GM18502 (cell line): ENCODE data around the gene OPA3.

Experiments
- ATAC-seq: cut with Tn5 transposase; IDR thresholded peaks from one replicate; pipeline ENCODE4 v1.9.1; 2021; ENCODE audit warnings: mild to moderate bottlenecking; ENCODE audit not compliant: unreplicated experiment, poor library complexity

OPA3 gene

DNA sequence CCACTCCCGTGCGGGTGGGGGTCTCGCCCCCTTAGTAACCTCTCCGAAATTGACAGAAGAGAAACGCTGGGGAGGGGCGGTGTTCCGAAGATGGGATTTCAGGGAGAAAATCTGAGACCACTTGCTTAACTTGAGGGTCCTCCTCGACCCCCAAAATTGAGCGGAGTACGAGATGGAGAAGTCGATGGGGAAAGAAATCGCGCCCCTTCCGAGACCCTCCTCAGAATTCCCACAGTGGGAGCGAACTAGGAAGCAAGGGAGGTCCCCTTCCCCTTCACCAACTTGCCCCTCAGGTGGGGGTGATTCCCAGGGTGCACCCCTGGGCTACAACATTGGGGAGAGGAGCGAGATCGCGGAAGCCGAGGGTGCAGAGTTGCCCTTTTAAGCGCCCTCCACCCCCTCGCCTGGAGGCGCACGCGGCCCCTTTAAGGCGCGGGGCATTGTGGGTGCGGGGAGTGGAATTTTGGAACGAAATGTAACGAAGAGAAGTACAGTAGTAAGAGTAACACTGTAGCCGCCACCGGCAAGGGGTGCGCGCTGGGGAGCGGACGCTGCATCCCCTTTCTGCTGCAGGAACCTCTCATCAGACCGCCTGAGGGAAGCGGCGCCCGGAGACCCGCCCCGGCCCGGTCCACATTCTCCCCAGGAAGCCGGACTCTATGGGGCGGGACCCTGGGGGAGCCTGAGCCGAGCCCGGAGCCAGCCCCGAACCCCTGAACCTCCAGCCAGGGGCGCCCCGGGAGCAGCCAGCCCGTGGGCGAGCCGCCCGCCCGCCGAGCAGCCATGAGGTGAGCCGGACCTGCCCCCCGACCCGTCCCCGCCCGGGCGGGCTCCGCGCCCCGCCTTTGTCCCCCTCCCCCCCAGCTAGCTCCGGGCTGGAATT, 77.4 kb downstream of the OPA3 start, which contains the start of gene VASP:
VASP (plus strand) TSS at position 491 of the 883 bp plus-strand sequence; CDS start at position 784, 293 bp downstream.
- peak; percentile 36 for ATAC-seq

DNA sequence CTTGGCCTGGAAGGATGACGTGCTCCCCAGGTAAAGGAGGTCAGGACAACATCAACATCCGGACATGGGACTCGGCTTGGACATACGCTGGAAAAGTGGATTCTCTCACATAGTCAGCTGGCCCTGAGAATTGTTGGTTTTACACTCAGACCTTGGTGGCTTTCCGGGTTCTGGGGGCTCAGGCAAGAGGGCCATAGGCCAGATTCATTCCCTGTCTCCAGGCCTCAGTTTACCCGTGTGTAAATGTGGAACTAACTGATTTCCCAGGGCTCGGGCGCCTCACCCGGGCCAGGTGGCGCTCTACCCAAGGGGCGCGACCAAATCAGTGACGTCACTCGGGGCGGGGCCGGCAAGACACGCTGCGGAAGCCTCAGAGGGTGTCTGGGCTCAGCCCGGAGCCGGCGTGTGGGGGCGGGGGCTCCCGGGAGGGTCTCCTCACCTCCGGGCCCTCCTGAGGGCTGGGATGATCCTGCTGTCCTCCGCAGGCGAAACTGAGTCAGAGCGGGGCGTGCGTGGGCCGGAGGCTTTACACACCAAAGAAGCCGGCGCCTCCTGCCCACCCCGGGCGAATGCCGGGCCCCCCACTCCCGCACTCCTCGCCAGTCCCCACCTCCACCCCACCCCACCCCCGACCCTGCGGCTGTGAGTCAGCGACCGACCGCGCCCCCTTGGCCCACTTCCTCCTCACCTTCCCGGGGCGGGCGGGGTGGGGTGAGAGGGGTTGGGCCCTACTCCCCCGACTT, 78.2 kb downstream of the OPA3 start:
- peak; percentile 68 for ATAC-seq

DNA sequence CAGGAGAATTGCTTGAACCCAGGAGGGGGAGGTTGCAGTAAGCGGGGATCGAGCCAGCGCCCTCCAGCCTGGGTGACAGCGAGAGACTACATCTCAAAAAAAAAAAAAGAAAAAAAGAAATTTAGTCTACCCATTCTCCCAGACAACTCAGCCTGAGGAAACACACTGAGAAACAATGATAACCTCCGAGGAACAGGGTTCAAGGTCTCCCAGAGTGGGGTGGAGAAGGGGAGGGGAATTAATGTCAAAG, 78.7 kb downstream of the OPA3 start:
- no peak for ATAC-seq

DNA sequence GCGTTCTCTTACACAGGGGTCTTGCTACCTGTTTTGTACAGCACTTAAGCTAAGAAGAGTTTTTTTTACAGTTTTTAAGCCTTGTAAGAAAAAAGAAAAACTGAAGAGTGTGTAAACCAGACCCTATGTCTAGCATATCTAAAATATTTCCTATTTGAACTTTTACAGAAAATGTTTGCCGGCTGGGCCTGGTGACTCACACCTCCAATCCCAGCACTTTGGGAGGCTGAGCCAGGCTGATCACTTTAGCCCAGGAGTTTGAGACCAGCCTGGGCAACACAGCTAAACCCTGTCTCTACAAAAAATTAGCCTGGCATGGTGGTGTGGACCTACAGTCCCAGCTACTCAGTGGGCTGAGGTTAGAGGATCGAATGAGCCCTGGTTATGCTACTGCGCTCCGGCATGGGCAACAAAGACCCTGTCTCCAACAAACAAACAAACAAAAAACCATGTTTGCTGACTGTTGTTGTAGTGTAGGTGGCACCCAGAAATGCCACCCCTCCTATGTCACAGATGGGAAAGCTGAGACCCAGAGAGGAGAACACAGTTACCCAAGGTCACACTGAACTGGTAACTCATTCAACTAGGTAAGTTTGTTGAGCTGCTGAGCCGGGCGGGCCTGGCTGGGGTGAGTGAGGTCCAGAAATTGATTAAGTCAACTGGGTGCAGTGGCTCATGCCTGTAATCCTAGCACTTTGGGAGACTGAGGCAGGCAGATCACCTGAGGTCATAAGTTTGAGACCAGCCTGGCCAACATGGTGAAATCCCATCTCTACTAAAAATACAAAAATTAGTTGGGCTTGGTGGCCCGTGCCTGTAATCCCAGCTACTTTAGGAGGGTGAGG, 79.2 kb downstream of the OPA3 start:
- ATAC-seq, result no peak

DNA sequence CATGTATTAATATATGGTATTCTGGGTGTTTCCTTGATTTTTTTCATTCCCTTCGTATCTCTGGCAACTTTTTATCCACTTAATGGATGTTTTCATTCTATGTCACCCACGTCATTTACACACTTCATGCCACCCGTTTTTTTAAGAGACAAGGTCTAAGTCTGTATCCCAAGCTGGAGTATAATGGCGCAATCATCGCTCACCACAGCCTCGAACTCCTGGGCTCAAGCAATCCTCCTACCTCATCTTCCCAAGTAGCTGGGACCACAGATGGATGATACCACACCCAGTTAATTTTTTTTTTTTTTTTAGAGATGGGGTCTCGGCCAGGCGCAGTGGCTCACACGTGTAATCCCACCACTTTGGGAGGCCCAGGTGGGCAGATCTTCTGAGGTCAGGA, 80.7 kb downstream of the OPA3 start:
- no peak for ATAC-seq

DNA sequence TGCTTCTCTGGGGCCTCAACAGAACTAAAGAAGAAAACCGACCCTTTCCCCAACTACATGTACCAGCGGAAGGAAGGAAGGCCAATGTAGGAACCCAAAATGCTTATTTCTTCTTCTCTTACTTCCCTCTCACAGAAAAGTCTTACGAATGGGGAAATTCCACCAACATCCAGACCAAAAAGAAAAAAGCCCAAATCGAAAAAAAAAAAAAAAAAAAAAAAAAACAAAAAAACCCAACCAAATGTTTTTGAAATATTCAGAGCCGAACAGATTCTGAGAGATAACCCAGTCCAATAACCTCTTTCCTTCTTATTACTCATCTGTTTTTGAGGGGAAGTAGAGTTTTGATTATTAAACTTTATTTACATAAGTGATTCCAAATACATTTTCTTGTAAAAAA, 82.5 kb downstream of the OPA3 start:
- ATAC-seq, result no peak

DNA sequence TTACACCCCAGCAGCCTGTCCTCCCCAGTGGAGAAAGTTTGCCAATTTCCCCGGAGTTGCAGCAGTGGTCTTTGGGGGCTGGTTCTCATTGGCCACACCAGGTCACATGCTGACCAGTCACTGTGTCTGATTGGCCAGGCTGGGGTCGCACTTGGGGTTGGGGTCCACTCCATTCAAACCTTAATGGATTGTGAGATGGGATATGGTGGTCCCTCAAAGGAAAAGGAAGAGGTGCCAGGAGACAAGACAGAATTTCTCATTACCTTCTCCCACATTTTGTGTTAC, 82.9 kb downstream of the OPA3 start:
- ATAC-seq, result no peak

DNA sequence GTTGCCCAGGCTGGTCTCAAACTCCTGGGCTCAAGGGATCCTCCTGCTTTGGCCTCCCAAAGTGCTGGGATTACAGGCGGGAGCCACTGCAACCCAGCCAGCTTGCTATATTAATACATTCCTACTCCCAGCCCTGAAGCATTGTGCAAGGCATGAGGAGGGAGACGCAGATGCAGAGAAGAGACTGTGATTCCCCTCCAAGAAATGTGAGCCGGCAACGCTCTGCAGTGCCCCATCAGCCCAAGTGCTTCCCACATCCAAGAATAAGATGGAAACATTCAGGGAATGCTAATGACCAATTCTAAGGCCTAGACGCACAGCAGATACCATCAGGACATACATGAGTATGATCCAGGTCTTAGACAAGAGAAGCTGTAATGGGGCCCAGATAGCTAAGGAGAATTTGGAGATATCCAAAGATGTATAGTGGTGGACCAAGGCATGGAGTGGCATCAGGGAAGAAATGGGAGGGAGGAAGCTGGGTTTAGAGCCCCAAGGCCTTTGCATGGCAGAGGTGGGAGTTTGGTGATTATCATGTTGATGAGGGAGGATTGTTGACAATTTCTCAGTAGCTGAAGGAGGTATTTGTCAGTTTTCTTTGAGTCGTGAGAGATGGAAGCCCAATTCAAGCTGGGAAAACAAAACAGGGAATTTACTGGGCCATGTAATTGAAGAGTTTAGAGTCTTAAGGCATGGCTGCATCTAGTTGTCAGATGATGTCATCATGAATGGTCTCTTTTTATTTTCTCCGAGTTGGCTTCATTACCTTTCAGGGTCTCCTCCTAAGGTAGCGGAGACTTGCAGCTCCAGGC, 83.5 kb downstream of the OPA3 start:
- no peak for ATAC-seq

DNA sequence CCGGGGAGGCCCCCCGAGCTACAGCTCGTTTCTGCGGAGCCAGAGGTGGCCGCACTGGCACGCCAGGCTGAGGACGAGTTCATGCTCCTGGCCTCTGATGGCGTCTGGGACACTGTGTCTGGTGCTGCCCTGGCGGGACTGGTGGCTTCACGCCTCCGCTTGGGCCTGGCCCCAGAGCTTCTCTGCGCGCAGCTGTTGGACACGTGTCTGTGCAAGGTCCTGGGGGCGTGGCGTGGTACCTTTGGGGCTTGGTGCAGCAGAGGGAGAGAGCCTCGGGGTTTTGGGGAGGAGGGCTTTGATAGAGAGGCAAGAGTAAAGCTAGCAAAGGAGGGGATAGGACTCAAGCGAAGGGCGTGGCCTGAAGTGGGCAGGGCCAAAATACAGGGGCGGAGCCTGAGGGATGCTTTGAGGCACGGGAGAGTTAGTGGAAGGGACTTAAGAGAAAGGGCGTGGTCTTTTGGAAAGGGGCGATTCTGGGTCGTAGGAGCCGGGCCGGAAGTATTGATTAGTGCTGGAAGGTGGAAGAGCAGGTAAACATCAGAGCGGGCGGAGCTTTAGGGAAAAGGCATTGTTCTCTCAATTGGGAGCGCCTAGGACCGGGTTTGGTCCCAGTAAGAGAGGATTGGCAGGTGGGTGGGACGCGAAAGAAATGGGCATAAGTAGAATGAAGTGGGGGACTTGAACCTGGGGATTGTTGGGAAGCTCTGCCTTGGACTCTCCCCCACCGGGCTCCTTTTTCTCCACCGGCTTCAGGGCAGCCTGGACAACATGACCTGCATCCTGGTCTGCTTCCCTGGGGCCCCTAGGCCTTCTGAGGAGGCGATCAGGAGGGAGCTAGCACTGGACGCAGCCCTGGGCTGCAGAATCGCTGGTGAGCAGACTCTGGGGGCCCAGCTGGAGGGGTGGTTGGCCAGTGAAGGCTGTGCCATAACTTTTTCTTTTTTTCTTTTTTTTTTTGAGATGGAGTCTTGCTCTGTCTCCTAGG, 85.1 kb downstream of the OPA3 start:
- no peak for ATAC-seq

DNA sequence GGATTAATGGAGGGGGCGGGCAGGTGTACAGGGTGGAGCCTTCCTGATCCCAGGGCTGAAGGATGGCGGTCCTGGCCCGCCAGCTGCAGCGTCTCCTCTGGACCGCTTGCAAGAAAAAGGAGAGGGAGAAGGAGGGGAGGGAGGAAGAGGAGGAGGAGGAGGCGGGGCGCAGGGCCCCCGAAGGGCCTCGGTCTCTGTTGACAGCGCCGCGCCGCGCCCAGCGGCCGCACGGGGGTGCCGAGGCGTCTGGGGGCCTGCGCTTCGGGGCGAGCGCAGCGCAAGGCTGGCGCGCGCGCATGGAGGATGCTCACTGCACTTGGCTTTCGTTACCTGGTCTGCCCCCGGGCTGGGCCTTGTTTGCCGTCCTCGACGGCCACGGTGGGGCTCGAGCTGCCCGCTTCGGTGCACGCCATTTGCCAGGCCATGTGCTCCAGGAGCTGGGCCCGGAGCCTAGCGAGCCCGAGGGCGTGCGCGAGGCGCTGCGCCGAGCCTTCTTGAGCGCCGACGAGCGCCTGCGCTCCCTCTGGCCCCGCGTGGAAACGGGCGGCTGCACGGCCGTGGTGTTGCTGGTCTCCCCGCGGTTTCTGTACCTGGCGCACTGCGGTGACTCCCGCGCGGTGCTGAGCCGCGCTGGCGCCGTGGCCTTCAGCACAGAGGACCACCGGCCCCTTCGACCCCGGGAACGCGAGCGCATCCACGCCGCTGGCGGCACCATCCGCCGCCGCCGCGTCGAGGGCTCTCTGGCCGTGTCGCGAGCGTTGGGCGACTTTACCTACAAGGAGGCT, 86.0 kb downstream of the OPA3 start, which contains the start of gene PPM1N:
PPM1N (plus strand) TSS at position 33 of the 785 bp plus-strand sequence; CDS start at position 63, 30 bp downstream.
- ATAC-seq, result no peak

DNA sequence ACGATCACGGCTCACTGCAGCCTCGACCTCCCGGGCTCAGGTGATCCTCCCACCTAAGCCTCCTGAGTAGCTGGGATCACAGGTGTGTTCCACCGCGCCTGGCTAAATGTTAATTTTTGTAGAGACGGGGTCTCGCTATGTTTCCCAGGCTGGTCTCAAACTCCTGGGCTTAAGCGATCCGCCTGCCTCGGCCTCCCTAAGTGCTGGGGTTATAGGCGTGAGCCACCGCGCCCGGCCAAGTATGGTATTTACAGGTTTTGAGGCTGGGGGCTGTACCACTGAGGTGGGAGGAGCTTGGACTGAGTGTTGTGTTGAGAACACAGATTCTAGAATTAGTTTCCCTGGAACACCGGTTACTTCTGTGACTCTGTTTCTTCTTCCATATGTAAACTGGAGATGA, 86.8 kb downstream of the OPA3 start:
- no peak for ATAC-seq

DNA sequence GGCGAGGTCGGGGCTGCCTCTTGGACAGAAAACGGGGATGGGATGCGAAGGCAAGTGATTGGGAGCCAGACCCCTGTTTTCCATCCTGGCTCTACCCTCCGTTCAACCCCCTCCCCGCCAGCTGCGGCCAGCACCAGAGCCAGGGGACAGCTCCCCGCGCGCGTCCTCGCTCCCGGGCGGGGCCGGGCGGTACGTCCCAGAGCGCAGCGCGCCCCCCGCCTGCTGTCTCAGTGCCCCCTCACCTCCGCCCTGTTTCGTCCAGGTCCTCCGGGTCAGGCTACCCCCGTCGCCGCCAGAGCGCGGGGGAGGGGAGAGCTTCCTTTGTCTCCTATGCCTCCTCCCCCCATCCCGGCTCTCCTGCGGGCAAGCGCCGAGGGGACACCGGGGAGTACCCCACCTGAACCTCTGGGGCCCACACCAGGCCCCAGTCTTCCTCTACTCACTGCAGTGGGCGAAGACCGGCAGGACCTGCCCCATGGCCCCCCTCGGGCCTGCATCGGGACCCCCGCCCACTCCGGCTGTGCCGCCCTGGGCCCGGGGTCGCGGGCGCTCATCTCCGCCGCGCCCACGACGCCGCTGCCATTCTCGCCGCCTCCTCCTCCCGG, 88.2 kb downstream of the OPA3 start:
- peak; percentile 21 for ATAC-seq

DNA sequence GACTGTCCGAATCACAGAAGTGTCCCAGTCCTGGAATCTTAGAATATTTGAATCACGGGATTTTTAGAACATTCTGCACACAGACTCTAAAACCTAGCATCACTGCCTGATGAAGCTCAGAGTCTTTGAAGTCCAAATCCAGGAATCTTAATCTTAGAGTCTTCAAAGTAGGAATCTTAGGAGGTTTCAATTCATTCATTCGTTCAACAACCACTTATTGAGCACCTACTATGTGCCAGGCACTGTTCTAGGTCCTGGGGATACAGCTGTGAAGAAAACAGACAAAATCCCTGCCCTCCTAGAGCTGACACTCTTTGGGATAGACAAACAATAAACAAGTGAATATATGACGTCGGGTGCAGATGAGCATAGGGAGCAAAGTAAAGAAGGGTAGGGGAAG, 89.4 kb downstream of the OPA3 start:
- ATAC-seq, result no peak

DNA sequence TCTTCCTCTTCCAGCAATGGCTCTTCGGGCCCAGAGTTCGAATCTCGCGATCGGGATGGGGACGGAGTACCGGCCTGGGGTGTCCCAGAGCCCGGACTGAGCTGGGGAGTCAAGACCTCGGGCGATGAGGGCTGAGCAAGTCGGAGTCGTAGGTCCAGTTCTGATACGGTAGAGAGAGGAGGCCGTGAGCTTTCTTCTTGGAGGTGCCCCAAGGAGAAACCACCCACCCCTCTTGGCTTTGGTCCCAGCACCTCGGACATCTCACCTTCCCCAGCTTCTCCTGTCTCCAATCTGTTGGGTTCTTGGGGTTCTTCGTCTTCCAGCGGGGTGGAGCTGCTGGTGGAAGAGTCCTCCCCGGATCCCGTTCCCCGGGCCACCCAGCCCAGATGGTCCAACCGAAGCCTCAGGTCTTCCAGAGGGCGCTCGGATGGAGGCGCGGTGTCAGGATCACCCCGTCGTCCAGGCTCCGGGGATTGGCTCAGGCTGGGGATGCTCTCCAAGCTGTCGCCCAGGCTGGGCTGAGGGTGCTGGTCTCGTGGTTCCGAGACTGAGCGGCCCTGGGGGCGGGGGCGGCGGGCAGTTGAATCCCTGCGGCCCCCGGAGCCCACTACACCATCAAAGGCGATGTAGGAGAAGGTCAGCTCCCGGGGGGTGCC, 90.2 kb downstream of the OPA3 start:
- no peak for ATAC-seq

DNA sequence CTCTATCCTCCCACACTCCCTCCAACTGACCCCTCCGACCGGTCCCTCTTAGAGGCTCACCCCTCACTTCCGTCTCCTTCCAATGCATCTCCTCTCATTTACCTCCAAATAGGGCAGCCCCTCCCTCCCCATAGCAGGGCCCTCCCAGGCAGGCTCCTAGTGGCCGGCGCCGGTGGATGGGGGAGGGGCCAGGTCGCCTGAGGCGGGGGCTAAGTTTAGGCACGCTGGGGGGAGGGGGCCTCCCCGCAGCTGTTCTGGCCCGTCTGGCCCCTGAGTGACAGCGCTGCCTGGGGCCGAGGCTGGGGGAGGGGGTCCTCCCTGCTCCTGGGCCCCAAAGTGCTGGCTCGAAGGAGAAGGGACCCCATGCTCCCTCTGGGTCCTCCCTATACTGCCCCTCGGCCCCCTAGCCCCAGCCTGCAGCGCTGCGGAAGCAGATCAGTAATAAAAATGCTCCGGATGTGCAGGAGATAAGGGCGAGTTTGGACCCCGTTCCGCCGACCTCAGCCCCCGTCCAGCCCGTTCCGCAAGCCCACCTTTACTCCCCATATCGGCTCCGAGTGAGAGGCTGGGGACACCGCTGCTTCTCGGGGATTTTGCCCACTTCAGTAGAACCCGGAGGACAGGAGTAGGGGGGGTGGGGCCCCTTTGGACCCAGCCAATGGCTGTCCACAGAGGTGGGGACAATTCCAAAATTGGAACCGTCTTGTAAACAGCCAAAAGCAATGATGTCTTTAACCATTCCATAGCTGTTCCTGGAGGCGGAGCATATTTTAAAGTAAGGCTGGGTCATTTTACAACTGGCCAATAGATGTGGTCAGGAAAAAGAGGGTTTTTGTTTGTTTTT, 91.8 kb downstream of the OPA3 start:
- ATAC-seq, result no peak

DNA sequence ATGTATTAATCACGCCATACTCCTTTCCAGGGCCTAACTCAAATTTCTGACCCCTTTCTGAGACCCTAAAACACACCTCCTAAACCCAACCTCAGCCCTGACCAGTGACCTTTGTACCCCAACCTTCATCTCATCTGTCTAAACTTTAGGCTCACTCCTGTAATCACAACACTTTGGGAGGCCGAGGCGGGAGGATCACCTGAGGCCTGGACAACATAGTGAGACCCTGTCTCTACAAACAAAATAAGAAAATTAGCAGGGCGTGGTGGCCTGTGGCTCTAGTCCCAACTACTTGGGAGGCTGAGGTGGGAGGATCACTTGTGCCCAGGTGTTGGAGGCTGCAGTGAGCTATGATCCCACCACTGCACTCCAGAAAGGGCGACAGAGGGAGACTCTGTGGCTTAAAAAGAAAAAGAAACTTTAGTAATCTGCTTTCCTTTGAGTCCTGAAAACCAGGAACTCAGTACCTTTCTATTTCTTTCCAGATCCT, 92.4 kb downstream of the OPA3 start:
- no peak for ATAC-seq
